Heart left ventricle (tissue), 16 donors: ENCODE results near the gene DGKA. TPM values are rescaled to one million over a fixed set of nuclear protein-coding genes. Genes with fewer than 3 reads are reported as not detected.

ENCODE experiments used
- ATAC-seq, 4 donors: fragments of 200-7000 bp; cut with Tn5 transposase; one replicate each; pipeline ENCODE4 v1.9.1; 2020 to 2022; ENCODE audit warnings: moderate library complexity in 4 of 4, mild to moderate bottlenecking in 3 of 4, moderate number of reproducible peaks in 1 of 4
- DNase-seq, 5 donors: peaks; one replicate each; pipeline ENCODE4 v3.0.0-alpha.2; 2020
- H3K27ac ChIP-seq, 12 donors: fragments of 200-600 bp; sonication (generic) in 4 of 12; one replicate each; pipeline versions ENCODE4 v1.5.0 to v1.8.0; 2016 to 2022; ENCODE audit warnings: mild to moderate bottlenecking in 2 of 12
- H3K27me3 ChIP-seq, 9 donors: fragments of 200-600 bp; sonication (generic) in 2 of 9; one replicate each; pipeline versions ENCODE4 v1.5.1 to v1.8.0; 2016 to 2022; ENCODE audit warnings: mild to moderate bottlenecking in 3 of 9
- H3K36me3 ChIP-seq, 9 donors: fragments of 200-600 bp; sonication (generic) in 2 of 9; one replicate each; pipeline versions ENCODE4 v1.5.0 to v1.8.0; 2018 to 2022; ENCODE audit warnings: mild to moderate bottlenecking in 2 of 9
- H3K4me1 ChIP-seq, 12 donors: fragments of 200-600 bp; sonication (generic) in 4 of 12; one replicate each; pipeline versions ENCODE4 v1.5.0 to v1.8.0; 2016 to 2022; ENCODE audit warnings: mild to moderate bottlenecking in 3 of 12
- H3K4me3 ChIP-seq, 12 donors: fragments of 200-600 bp; sonication (generic) in 4 of 12; one replicate each; pipeline versions ENCODE4 v1.5.0 to v1.8.0; 2017 to 2022; ENCODE audit warnings: mild to moderate bottlenecking in 9 of 12, moderate library complexity in 4 of 12
- H3K9me3 ChIP-seq, 12 donors: fragments of 200-600 bp; sonication (generic) in 4 of 12; one replicate each; pipeline versions ENCODE4 v1.5.0 to v1.8.0; 2016 to 2022; ENCODE audit warnings: mild to moderate bottlenecking in 1 of 12
- CTCF ChIP-seq, 12 donors: fragments of 200-600 bp; sonication (generic) in 4 of 12; IDR thresholded peaks; one replicate each; pipeline versions ENCODE4 v1.5.0 to v1.8.0; 2018 to 2022; ENCODE audit warnings: antibody characterized with exemption in 12 of 12, mild to moderate bottlenecking in 5 of 12
- POLR2A ChIP-seq, 2 donors: fragments of 450-650 bp; IDR thresholded peaks; one replicate each; pipeline ENCODE4 v1.6.1; 2017; ENCODE audit warnings: antibody characterized with exemption in 2 of 2, mild to moderate bottlenecking in 2 of 2, moderate library complexity in 2 of 2
- WGBS, 4 donors: extraction: QIAGEN DNeasy Blood & Tissue Kit in 2 of 4; methylation state at CpG; one replicate each; pipeline versions ENCODE4 v1.1.5 to v1.1.7; 2013 to 2018; 5-methylcytosine and 5-hydroxymethylcytosine counted together
- intact Hi-C, 10 donors: fragments of 100-400 bp; cut with DNase I; formaldehyde crosslinking; loops; one replicate each; pipeline versions ENCODE4 v1.11.1 to v1.14.2; 2022
- polyA plus RNA-seq, 2 donors: library from polyadenylated mRNA; stranded (reverse); fragments of 200-250 nt; gene quantifications; one replicate each; pipeline ENCODE4 v1.2.3, GENCODE V29; 2013
- total RNA-seq, 9 donors: library from RNA; depleted of rRNA in 2 of 9; stranded (reverse); fragments of >200 nt in 2 of 9; fragmentation: NEBNext Ultra II Directional in 3 of 9; extraction: Animal tissue kit (Norgen Biotek cat#: 25700) in 3 of 9; gene quantifications; one replicate each; pipeline versions ENCODE4 v1.1.0 to v1.2.4, GENCODE V29; 2016 to 2023
- donor health status: ischemic (EF 13 %, LVEDD 7.1; RV severe dilation, severe dysfunction).
- donor health status: healthy with polysubstance abuse.
- donor health status: DM: no; HTN: yes; CAD: no.
- donor health status: DM: no; HTN: no; CAD: no.
- donor health status: ischemic (EF 25% LVEDD 6.9; RV normal size, moderate dysfunction).
- donor health status: ischemic (EF 25% LVEDD 5.7; RV mildly dilated, moderate dysfunction).
- donor health status: healthy.
- donor health status: DM: yes; HTN: yes; CAD: no.
- donor health status: ischemic (EF 35%, LVEDD 5.7; RV mildly dilated, moderate dysfunction).
- donor health status: nonischemic (EF 11% LVEDD 7.7; RV severe dilation, severe dysfunction).
- donor health status: DM: yes; HTN: yes; CAD: no.
- donor health status: PGD.
- donor health status: ischemic (EF 29% LVEDD 5.4; RV normal size, mild dysfunction).
- donor health status: nonischemic (EF 23%, LVEDD 6.1; RV moderate dilation, normal function).

Gene DGKA
- total and polyA plus RNA-seq, 11 donors = 5.3 to 27.8 (median 7.8) TPM

GRCh38 chr12:55933799-55934742 is 3.1 kb downstream of the DGKA start:
- DNase-seq (no peak), ATAC-seq (no peak)
- TF ChIP-seq CTCF (IDR thresholded peaks at IDR 0.05) (no peak), POLR2A (IDR thresholded peaks at IDR 0.05) (no peak)
- no peaks in the 10 kb centered on the region for H3K27me3 ChIP-seq
- 96 to 100% (median 98%) methylated on average over 1 of the region's 1 CpG for WGBS, 4 donors
- peaks cover 0 to 23% (median 0%) of the 10 kb centered on the region in 9 donors for H3K36me3 ChIP-seq
- intact Hi-C loops = loop anchor here in 3 of 10 donors (5.0 kb wide), 2 partner anchors 33 to 38 kb away; partner anchors contain the start of genes CDK2 (in 2 of the 3), PMEL (in 2 of the 3) and RAB5B (in 1 of the 3)
- no peaks in the 10 kb centered on the region for H3K9me3 ChIP-seq
- peak overlapping the region in 1 of 12 donors; percentile 38 for H3K27ac ChIP-seq
- peaks cover 0 to 47% (median 22%) of the 10 kb centered on the region in 12 donors for H3K4me1 ChIP-seq
- peak overlapping the region in 1 of 12 donors; percentile 71 for H3K4me3 ChIP-seq

- no peak for TF ChIP-seq POLR2A (IDR thresholded peaks at IDR 0.05)
- no peak for TF ChIP-seq CTCF (IDR thresholded peaks at IDR 0.05)
- peaks cover 0 to 44% (median 21%) of the 10 kb centered on the region in 12 donors for H3K4me1 ChIP-seq
- WGBS, 4 donors = 94 to 100% (median 100%) methylated on average over 1 of the region's 1 CpG
- H3K9me3 ChIP-seq = no peaks in the 10 kb centered on the region
- peak overlapping the region in 1 of 12 donors; percentile 7 for H3K27ac ChIP-seq
- H3K36me3 ChIP-seq = peaks cover 0 to 23% (median 0%) of the 10 kb centered on the region in 9 donors
- intact Hi-C loops = loop anchor here in 6 of 10 donors (5.0 kb wide), 5 partner anchors 33 to 197 kb away; partner anchors contain the start of genes CDK2 (in 2 of the 6), PMEL (in 2 of the 6), ORMDL2 (in 1 of the 6) and RAB5B (in 1 of the 6)
- ATAC-seq = no peak
- H3K4me3 ChIP-seq = no peak overlapping the region
- no peaks in the 10 kb centered on the region for H3K27me3 ChIP-seq
- no peak for DNase-seq
Measured at GRCh38 chr12:55934773-55935172, 3.8 kb downstream of the DGKA start.

- Histone ChIP-seq H3K27ac (peak overlapping the region in 9 of 12 donors; percentile 27 to 73 (median 60)), H3K36me3 (peaks cover 0 to 27% (median 0%) of the 10 kb centered on the region in 9 donors), H3K27me3 (no peaks in the 10 kb centered on the region), H3K4me3 (peak overlapping the region in 10 of 12 donors; percentile 10 to 46 (median 31)), H3K9me3 (no peaks in the 10 kb centered on the region), H3K4me1 (peaks cover 0 to 42% (median 18%) of the 10 kb centered on the region in 12 donors)
- ATAC-seq (peak in 2 of 4 donors; percentile 38 to 47), DNase-seq (peak in 4 of 5 donors; percentile 49 to 65 (median 58))
- intact Hi-C loops = loop anchor here in 3 of 10 donors (5.0 kb wide), 3 partner anchors 103 to 198 kb away; partner anchors contain the start of genes ORMDL2 (in 1 of the 3) and SARNP (in 1 of the 3)
- TF ChIP-seq POLR2A (IDR thresholded peaks at IDR 0.05) = no peak
- TF ChIP-seq CTCF (IDR thresholded peaks at IDR 0.05) = peak in 2 of 12 donors; percentile 11 to 29
- 34 to 57% (median 49%) methylated on average over 24 to 26 of the region's 26 CpGs for WGBS, 4 donors
Measured at GRCh38 chr12:55935738-55936151, 4.8 kb downstream of the DGKA start.
